Measurements from ENCODE around the gene NSRP1. TPM values are rescaled to one million over a fixed set of nuclear protein-coding genes. Genes with fewer than 3 reads are reported as not detected.
A peak's percentile ranks its signal among the peaks of the same experiment; 100 is the strongest.

Gene NSRP1
- polyA plus RNA-seq, 3 donors: 7.2 to 19.9 (median 11.7) TPM

GRCh38 chr17:30225112-30225511 lies 108.5 kb downstream of the NSRP1 start:
- no peak for TF ChIP-seq CTCF (IDR thresholded peaks at IDR 0.05)
- Histone ChIP-seq H3K9me3 (replicated peaks in 1 of 2; ENCODE audit: control insufficient read depth in 1 of 2, insufficient read depth in 1 of 2, low read length in 2 of 2) (no peaks in the 10 kb centered on the region), H3K36me3 (replicated peaks in 1 of 2; ENCODE audit: control insufficient read depth in 1 of 2, insufficient read depth in 2 of 2, low read length in 2 of 2) (no peaks in the 10 kb centered on the region), H3K4me3 (replicated peaks in 1 of 3; ENCODE audit: low read depth in 2 of 3, low read length in 3 of 3) (no peak overlapping the region), H3K4me1 (ENCODE audit: control insufficient read depth in 1 of 2, insufficient read depth in 2 of 2, low read length in 2 of 2) (peaks cover under 1 to 9% of the 10 kb centered on the region in 2 donors), H3K27ac (ENCODE audit: low read depth in 1 of 2, low read length in 2 of 2) (no peak overlapping the region), H2AFZ (ENCODE audit: insufficient read depth, low read depth, low read length, poor library complexity, severe bottlenecking) (no peak overlapping the region), H3K79me2 (ENCODE audit: insufficient read depth, low read length) (no peaks in the 10 kb centered on the region), H4K20me1 (ENCODE audit: insufficient read depth, low read length) (no peaks in the 10 kb centered on the region), H3K4me2 (replicated peaks; ENCODE audit: extremely low read depth, low read length, poor library complexity, severe bottlenecking) (no peak overlapping the region), H3K9ac (ENCODE audit: insufficient read depth, low read length, poor library complexity, severe bottlenecking) (no peak overlapping the region), H3K27me3 (ENCODE audit: control insufficient read depth in 2 of 2, insufficient read depth in 2 of 2, low read length in 2 of 2) (no peaks in the 10 kb centered on the region)
- no peak for DNase-seq
- peaks cover 0 to 5% (median 0%) of the 10 kb centered on the region in 7 donors for H3K9me3 Mint-ChIP-seq
- H3K4me1 Mint-ChIP-seq: peaks cover 13% of the 10 kb centered on the region
- no peak overlapping the region for H3K27ac Mint-ChIP-seq
- H3K27me3 Mint-ChIP-seq (ENCODE audit: low read depth in 3 of 3): peaks cover 3 to 10% (median 5%) of the 10 kb centered on the region in 3 donors
- intact Hi-C loops (cut with micrococcal nuclease): no loop called here
- no peaks in the 10 kb centered on the region for H3K36me3 Mint-ChIP-seq
- H3K4me3 Mint-ChIP-seq: no peak overlapping the region
- 74% methylated on average over 3 of the region's 3 CpGs for WGBS (ENCODE audit: insufficient coverage)

- Histone ChIP-seq H3K9me3 (replicated peaks in 1 of 2; ENCODE audit: control insufficient read depth in 1 of 2, insufficient read depth in 1 of 2, low read length in 2 of 2) (no peaks in the 10 kb centered on the region), H3K4me1 (ENCODE audit: control insufficient read depth in 1 of 2, insufficient read depth in 2 of 2, low read length in 2 of 2) (peaks cover 10 to 18% of the 10 kb centered on the region in 2 donors), H3K36me3 (replicated peaks in 1 of 2; ENCODE audit: control insufficient read depth in 1 of 2, insufficient read depth in 2 of 2, low read length in 2 of 2) (no peaks in the 10 kb centered on the region), H3K4me2 (replicated peaks; ENCODE audit: extremely low read depth, low read length, poor library complexity, severe bottlenecking) (no peak overlapping the region), H3K27me3 (ENCODE audit: control insufficient read depth in 2 of 2, insufficient read depth in 2 of 2, low read length in 2 of 2) (no peaks in the 10 kb centered on the region), H3K4me3 (replicated peaks in 1 of 3; ENCODE audit: low read depth in 2 of 3, low read length in 3 of 3) (no peak overlapping the region), H4K20me1 (ENCODE audit: insufficient read depth, low read length) (no peaks in the 10 kb centered on the region), H3K79me2 (ENCODE audit: insufficient read depth, low read length) (no peaks in the 10 kb centered on the region), H2AFZ (ENCODE audit: insufficient read depth, low read depth, low read length, poor library complexity, severe bottlenecking) (no peak overlapping the region), H3K9ac (ENCODE audit: insufficient read depth, low read length, poor library complexity, severe bottlenecking) (no peak overlapping the region), H3K27ac (ENCODE audit: low read depth in 1 of 2, low read length in 2 of 2) (no peak overlapping the region)
- Mint-ChIP-seq H3K36me3 (no peaks in the 10 kb centered on the region), H3K4me3 (no peak overlapping the region), H3K4me1 (peaks cover 22% of the 10 kb centered on the region), H3K27ac (peak overlapping the region in 1 of 7 donors; percentile 11), H3K27me3 (ENCODE audit: low read depth in 3 of 3) (peaks cover 3 to 12% (median 4%) of the 10 kb centered on the region in 3 donors), H3K9me3 (peaks cover 0 to 11% (median 2%) of the 10 kb centered on the region in 7 donors)
- WGBS (ENCODE audit: insufficient coverage): 92% methylated on average over 13 of the region's 15 CpGs
- DNase-seq: no peak
- TF ChIP-seq CTCF (IDR thresholded peaks at IDR 0.05): no peak
- intact Hi-C loops (cut with micrococcal nuclease): no loop called here
Measured at GRCh38 chr17:30225919-30226553, 109.4 kb downstream of the NSRP1 start.

Measured in CD14-positive monocyte (primary cell).